Measurements from ENCODE around the gene SRGN. TPM values are rescaled to one million over a fixed set of nuclear protein-coding genes. Genes with fewer than 3 reads are reported as not detected.

The SRGN gene
- total RNA-seq, 1 donor: 474 TPM

- Histone ChIP-seq H3K27ac (ENCODE audit: low read depth, low read length) (no peak overlapping the region), H4K20me1 (ENCODE audit: insufficient read depth, low read length) (peaks cover 9% of the 10 kb centered on the region), H3K79me2 (ENCODE audit: insufficient read depth, low read length) (peaks cover 86% of the 10 kb centered on the region), H3K4me2 (ENCODE audit: insufficient read depth, low read length) (no peak overlapping the region), H3K36me3 (ENCODE audit: insufficient read depth, low read length) (no peaks in the 10 kb centered on the region), H3K27me3 (ENCODE audit: insufficient read depth, low read length) (no peaks in the 10 kb centered on the region), H2AFZ (ENCODE audit: low read length) (no peak overlapping the region), H3K9me3 (ENCODE audit: low read depth, low read length) (no peaks in the 10 kb centered on the region), H3K4me1 (ENCODE audit: insufficient read depth, low read length) (no peaks in the 10 kb centered on the region), H3K4me3 (ENCODE audit: insufficient read depth, low read length) (no peak overlapping the region)
- TF ChIP-seq, protein P1, sequence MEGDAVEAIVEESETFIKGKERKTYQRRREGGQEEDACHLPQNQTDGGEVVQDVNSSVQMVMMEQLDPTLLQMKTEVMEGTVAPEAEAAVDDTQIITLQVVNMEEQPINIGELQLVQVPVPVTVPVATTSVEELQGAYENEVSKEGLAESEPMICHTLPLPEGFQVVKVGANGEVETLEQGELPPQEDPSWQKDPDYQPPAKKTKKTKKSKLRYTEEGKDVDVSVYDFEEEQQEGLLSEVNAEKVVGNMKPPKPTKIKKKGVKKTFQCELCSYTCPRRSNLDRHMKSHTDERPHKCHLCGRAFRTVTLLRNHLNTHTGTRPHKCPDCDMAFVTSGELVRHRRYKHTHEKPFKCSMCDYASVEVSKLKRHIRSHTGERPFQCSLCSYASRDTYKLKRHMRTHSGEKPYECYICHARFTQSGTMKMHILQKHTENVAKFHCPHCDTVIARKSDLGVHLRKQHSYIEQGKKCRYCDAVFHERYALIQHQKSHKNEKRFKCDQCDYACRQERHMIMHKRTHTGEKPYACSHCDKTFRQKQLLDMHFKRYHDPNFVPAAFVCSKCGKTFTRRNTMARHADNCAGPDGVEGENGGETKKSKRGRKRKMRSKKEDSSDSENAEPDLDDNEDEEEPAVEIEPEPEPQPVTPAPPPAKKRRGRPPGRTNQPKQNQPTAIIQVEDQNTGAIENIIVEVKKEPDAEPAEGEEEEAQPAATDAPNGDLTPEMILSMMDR (IDR thresholded peaks at IDR 0.05; ENCODE audit: extremely low read depth, low read depth, low read length): no peak
- no peak for DNase-seq (ENCODE audit: insufficient read length, low spot score, missing footprints)
Observed at GRCh38 chr10:69151984-69152383, 64.1 kb downstream of the SRGN start.

DNA sequence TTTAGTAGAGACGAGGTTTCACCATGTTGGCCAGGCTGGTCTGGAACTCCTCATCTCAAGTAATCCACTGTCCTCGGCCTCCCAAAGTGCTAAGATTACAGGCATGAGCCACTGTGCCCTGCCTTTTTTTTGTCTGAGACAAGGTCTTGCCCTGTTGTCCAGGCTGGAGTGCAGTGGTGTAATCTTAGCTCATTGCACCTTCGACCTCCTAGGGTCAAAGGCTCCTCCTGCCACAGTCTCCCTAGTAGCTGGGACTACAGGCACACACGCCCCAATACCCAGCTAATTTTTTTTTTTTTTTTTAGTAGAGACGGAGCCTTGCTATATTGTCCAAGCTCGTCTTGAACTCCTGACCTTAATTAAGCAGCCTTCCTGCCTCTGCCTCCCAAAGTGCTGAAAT lies 65.3 kb downstream of the SRGN start:
- Histone ChIP-seq H3K4me2 (ENCODE audit: insufficient read depth, low read length) (no peak overlapping the region), H3K27ac (ENCODE audit: low read depth, low read length) (no peak overlapping the region), H3K27me3 (ENCODE audit: insufficient read depth, low read length) (no peaks in the 10 kb centered on the region), H4K20me1 (ENCODE audit: insufficient read depth, low read length) (peaks cover 9% of the 10 kb centered on the region), H3K36me3 (ENCODE audit: insufficient read depth, low read length) (peaks cover 10% of the 10 kb centered on the region), H3K4me1 (ENCODE audit: insufficient read depth, low read length) (no peaks in the 10 kb centered on the region), H3K4me3 (ENCODE audit: insufficient read depth, low read length) (no peak overlapping the region), H2AFZ (ENCODE audit: low read length) (no peak overlapping the region), H3K79me2 (ENCODE audit: insufficient read depth, low read length) (peaks cover 83% of the 10 kb centered on the region), H3K9me3 (ENCODE audit: low read depth, low read length) (no peaks in the 10 kb centered on the region)
- TF ChIP-seq, protein P1 (IDR thresholded peaks at IDR 0.05; ENCODE audit: extremely low read depth, low read depth, low read length): no peak
- DNase-seq (ENCODE audit: insufficient read length, low spot score, missing footprints): no peak

Small RNA genes lying within 50 kb of the gene (small RNA-seq; reads per million reads assigned to genes)
- gene RF00017: not detected

Other genes with a start within 250 kb of the SRGN start
- 47.0 and 47.1 TPM in 2 replicates for gene DDX50, start 186.8 kb upstream of the SRGN start, total RNA-seq
- 56.3 and 61.9 TPM in 2 replicates for gene DDX21, start 131.9 kb upstream of the SRGN start, total RNA-seq
- 30.8 and 35.4 TPM in 2 replicates for gene KIFBP, start 99.3 kb upstream of the SRGN start, total RNA-seq
- 41.3 and 56.3 TPM in 2 replicates for gene VPS26A, start 36.1 kb downstream of the SRGN start, total RNA-seq
- 34.5 and 34.7 TPM in 2 replicates for gene SUPV3L1, start 92.1 kb downstream of the SRGN start, total RNA-seq
- 0.29 and 2.9 TPM in 2 replicates for gene HKDC1, start 132.2 kb downstream of the SRGN start, total RNA-seq
- gene HK1, start 190.4 kb downstream of the SRGN start, total RNA-seq: 99.6 and 111 TPM in 2 replicates